Lower lobe of right lung (tissue), 2 donors: ENCODE results near the gene AKAP12. TPM values are rescaled to one million over a fixed set of nuclear protein-coding genes. Genes with fewer than 3 reads are reported as not detected.

Experiments
- ATAC-seq, 2 donors: fragments of 200-7000 bp; cut with Tn5 transposase; one replicate each; pipeline ENCODE4 v1.9.1; 2020 to 2022; ENCODE audit warnings: mild to moderate bottlenecking in 2 of 2, moderate library complexity in 2 of 2
- DNase-seq: peaks from one replicate; pipeline ENCODE4 v3.0.0-alpha.2; 2020
- H3K27ac ChIP-seq: fragments of 200-600 bp; one replicate; pipeline ENCODE4 v1.8.0; 2022
- H3K27me3 ChIP-seq: fragments of 200-600 bp; one replicate; pipeline ENCODE4 v1.8.0; 2022; ENCODE audit warnings: low read depth
- H3K36me3 ChIP-seq: fragments of 200-600 bp; one replicate; pipeline ENCODE4 v1.8.0; 2022; ENCODE audit warnings: mild to moderate bottlenecking
- H3K4me1 ChIP-seq: fragments of 200-600 bp; one replicate; pipeline ENCODE4 v1.8.0; 2022
- H3K4me3 ChIP-seq: fragments of 200-600 bp; one replicate; pipeline ENCODE4 v1.8.0; 2022; ENCODE audit warnings: mild to moderate bottlenecking
- H3K9me3 ChIP-seq: fragments of 200-600 bp; one replicate; pipeline ENCODE4 v1.8.0; 2022
- CTCF ChIP-seq: fragments of 200-600 bp; IDR thresholded peaks from one replicate; pipeline ENCODE4 v1.8.0; 2022; ENCODE audit warnings: antibody characterized with exemption, mild to moderate bottlenecking
- intact Hi-C: fragments of 100-400 bp; cut with DNase I; formaldehyde crosslinking; loops from one replicate; pipeline ENCODE4 v1.11.0; 2022
- total RNA-seq: library from RNA; stranded (reverse); fragmentation: NEBNext Ultra II Directional; extraction: Animal tissue kit (Norgen Biotek cat#: 25700); gene quantifications from one replicate; pipeline ENCODE4 v1.2.1, GENCODE V29; 2021
- donor health status: DM: no; HTN: yes; CAD: no; lungs with severe emphysema.

The AKAP12 gene
- total RNA-seq, 1 donor from 2014 or later: 38.8 TPM

DNA sequence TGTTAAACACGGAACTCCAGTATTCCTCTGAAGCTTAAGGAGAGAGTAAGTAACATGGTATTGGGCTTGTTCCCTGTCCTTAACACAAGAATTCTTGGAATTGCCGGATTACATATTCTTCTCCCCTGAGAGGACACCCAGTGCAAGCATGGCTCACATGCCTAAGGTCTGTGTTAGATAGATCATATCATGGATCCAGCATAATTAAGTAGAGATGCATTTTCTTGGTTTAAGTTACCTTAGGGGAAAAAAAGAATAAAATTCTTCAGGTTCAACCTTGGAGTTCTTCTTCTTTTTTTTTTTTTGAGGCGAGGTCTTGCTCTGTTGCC, 53.9 kb downstream of the AKAP12 start:
- no peaks in the 10 kb centered on the region for H3K27me3 ChIP-seq
- peaks cover 16% of the 10 kb centered on the region for H3K4me1 ChIP-seq
- DNase-seq (no peak), ATAC-seq (no peak)
- H3K27ac ChIP-seq: peak overlapping the region; percentile 67
- intact Hi-C loops: no loop called here
- TF ChIP-seq CTCF: no peak
- no peaks in the 10 kb centered on the region for H3K9me3 ChIP-seq
- no peak overlapping the region for H3K4me3 ChIP-seq
- H3K36me3 ChIP-seq: no peaks in the 10 kb centered on the region

- Histone ChIP-seq H3K36me3 (no peaks in the 10 kb centered on the region), H3K4me3 (no peak overlapping the region), H3K4me1 (peaks cover 16% of the 10 kb centered on the region), H3K27me3 (no peaks in the 10 kb centered on the region), H3K27ac (no peak overlapping the region), H3K9me3 (no peaks in the 10 kb centered on the region)
- intact Hi-C loops: no loop called here
- DNase-seq: no peak
- TF ChIP-seq CTCF: no peak
- ATAC-seq: no peak
These were observed 54.9 kb downstream of the AKAP12 start for GRCh38 chr6:151294561-151295101.

- Histone ChIP-seq H3K4me1 (peaks cover under 1% of the 10 kb centered on the region), H3K27me3 (no peaks in the 10 kb centered on the region), H3K4me3 (no peak overlapping the region), H3K36me3 (no peaks in the 10 kb centered on the region), H3K9me3 (no peaks in the 10 kb centered on the region), H3K27ac (no peak overlapping the region)
- no peak for TF ChIP-seq CTCF
- intact Hi-C loops: no loop called here
- no peak for DNase-seq
- no peak for ATAC-seq
These were observed 58.1 kb downstream of the AKAP12 start for GRCh38 chr6:151297886-151298285.

DNA sequence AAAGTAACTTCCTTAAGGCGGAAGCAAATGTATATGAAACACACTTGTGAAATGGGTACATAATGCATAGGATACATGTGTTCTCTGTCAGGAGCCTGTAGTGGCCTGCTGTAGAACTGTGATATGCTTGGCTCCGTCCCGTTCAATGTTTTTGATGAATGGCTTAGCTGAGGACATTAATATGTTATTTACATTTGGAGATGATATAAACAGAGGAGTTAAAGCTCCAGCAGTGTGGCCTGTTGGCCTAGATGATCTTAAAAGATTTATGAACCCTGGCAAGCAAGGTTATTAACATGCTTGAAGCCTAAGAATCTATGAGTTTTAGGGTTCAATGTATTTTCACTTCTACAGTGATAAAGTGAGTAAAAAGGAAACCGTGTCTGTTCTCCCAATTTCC, 59.2 kb downstream of the AKAP12 start:
- ATAC-seq (no peak), DNase-seq (no peak)
- H3K27me3 ChIP-seq: no peaks in the 10 kb centered on the region
- no peaks in the 10 kb centered on the region for H3K4me1 ChIP-seq
- no peak overlapping the region for H3K4me3 ChIP-seq
- H3K27ac ChIP-seq: no peak overlapping the region
- intact Hi-C loops: no loop called here
- no peaks in the 10 kb centered on the region for H3K9me3 ChIP-seq
- no peaks in the 10 kb centered on the region for H3K36me3 ChIP-seq
- TF ChIP-seq CTCF: no peak

DNA sequence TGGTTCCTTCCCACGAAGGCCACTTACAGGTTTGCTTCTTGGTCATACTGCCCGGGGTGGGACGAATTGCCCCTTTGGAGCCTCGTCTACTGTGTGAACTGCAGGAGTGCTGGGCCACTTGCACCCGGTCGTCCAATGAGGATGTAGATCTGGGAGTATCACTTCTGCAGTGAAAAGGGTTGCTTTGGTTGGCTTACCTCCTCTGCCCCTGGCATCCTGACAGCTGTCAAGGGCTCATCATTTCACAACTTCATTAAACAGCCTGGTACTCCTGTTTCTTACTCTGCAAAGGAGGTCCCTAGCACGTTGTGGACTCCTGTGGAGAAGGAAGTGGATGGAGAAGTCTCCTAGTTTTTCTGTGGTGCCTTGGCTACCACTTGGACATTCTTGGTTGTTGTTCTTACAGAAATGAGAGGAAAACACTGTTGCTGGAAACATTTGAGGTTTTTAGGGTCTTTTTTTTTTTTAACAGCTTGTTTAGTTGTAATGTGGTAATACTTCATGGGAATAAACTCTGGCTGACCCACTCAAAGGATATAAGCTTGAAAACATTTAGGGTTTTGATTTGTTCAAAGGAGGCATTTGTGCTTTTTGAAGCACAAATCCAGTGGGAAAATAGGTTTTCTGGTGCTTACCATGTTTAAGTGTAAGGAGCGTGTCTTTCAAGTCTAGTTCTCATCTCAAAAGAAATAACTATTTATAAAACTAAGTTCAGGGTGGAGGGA, 60.7 kb downstream of the AKAP12 start:
- ATAC-seq: no peak
- DNase-seq: no peak

More for the DNA sequence above, 60.7 kb downstream of the AKAP12 start:
- no peak overlapping the region for H3K4me3 ChIP-seq
- TF ChIP-seq CTCF: no peak
- intact Hi-C loops: no loop called here
- H3K4me1 ChIP-seq: no peaks in the 10 kb centered on the region
- H3K36me3 ChIP-seq: no peaks in the 10 kb centered on the region
- H3K9me3 ChIP-seq: no peaks in the 10 kb centered on the region
- no peak overlapping the region for H3K27ac ChIP-seq
- no peaks in the 10 kb centered on the region for H3K27me3 ChIP-seq
